GM21390 (cell line): ENCODE measurements around the gene NID2.

Experiments used
- ATAC-seq: cut with Tn5 transposase; IDR thresholded peaks from one replicate; pipeline ENCODE4 v1.9.1; 2021; ENCODE audit not compliant: unreplicated experiment

Gene NID2

DNA sequence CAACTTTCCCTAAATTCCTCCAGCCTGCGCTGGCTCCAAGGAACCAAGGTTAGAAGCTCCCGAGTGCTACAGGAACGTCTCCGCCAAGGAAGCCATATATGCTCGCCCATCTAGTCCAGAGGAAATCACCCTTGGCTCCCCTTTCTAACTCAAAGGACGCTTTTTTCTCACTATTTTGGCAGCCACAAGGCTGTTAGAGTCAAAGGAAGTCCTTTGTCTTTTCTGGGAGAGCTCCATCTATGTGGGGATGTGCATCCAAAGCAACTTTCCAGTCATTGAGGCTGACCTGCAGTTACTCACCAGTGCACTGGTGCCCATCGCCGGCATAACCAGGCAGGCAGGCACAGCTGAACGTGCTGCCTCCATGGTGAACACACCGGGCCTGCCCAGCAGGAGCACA, 42.0 kb downstream of the NID2 start:
- no peak for ATAC-seq

GRCh38 chr14:52026017-52026660, 42.7 kb downstream of the NID2 start:
- no peak for ATAC-seq

DNA sequence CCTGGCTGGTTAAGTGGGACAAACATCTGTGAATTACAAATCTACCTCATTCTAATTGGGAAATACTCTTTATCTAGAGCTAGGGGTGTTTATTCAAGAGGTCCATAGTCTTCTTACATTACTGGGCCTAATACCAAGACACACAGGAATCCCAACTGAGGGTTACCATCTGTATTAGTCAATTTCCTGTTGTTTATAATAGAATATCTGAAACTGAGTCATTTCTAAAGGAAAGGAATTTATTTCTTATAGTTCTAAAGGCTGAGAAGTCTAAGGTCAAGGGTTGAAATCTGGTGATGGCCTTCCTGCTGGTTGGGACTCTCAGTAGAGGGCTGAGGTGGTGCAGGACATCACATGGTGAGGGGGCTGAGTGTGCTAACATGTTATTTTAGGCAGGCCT, 43.5 kb downstream of the NID2 start:
- ATAC-seq: no peak

DNA sequence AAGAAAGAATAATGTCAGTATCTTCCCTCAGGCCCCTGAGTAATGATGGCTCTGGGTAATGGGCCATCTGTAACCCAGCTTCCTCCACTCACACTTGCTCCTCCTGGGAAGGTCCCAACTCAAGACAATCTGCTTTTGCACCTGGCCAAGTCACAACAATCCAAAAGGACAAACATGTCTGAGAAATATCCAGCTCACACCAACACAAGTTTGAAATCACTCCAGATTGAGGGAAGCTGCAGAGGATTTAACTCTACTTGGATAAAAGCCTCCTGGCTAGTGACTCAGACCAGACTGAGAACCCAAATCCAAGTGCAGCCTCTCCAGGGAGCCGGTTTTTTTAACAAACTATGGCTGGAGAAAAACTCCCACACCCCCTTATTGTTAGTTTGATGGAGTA, 45.3 kb downstream of the NID2 start:
- no peak for ATAC-seq

- ATAC-seq: peak; percentile 77
Observed at GRCh38 chr14:52021957-52022600, 46.8 kb downstream of the NID2 start.

GRCh38 chr14:52020866-52021717, 47.8 kb downstream of the NID2 start:
- ATAC-seq: no peak

- no peak for ATAC-seq
Observed at GRCh38 chr14:52020161-52020714, 48.6 kb downstream of the NID2 start.

- no peak for ATAC-seq
Observed at GRCh38 chr14:52018970-52019369, 49.9 kb downstream of the NID2 start.

DNA sequence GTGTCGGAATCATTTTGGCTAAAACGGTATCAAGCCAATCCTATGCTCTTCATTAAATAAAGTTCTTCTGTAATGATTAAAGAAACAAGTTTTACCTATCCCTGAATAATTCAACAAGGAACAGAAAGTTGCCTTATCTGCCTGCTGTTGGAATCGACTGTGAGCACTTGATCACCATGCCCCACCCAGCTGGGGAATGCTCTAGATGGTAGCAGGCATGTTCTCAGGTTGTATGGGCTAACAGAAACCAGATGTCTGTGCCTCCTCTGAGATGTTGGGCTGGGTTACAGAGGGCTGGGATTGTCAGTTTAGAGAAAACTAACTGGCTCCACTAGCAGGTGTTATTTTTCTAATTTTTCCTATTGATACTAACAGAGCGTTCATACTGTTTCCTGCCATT, 50.6 kb downstream of the NID2 start:
- ATAC-seq: no peak

GRCh38 chr14:52015411-52016030, 53.3 kb downstream of the NID2 start:
- ATAC-seq: no peak

DNA sequence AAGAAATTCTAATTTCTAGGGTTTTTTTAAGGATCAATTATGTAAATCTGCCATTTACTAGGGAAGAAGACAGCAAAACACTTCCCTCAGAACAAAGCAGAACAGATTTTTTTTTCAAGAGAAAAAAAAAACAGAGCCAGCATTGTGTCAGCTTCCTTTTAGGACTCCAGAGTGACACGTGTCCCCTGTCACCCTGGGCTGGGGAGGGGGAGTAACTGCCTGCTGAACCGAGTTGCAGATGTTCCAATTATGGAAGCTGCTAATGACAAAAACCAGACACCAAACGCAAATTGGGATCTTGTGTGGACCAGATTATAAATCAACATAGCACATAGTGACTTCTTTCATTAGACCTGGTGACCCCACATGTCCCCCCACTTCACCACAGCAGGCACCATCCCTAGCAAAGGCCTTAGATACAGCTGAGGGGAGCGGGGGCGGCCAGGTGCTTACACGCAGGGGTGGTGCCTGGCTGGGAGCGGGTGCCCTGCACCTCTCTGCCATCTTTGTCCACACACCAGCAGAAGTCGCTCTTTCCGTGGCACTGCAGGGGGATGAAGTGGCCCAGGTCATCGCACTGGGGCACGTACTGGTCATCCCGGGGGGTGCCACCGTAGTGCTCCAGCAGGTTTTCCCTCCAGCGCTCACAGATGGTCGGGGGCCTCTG, 54.1 kb downstream of the NID2 start:
- ATAC-seq: no peak

DNA sequence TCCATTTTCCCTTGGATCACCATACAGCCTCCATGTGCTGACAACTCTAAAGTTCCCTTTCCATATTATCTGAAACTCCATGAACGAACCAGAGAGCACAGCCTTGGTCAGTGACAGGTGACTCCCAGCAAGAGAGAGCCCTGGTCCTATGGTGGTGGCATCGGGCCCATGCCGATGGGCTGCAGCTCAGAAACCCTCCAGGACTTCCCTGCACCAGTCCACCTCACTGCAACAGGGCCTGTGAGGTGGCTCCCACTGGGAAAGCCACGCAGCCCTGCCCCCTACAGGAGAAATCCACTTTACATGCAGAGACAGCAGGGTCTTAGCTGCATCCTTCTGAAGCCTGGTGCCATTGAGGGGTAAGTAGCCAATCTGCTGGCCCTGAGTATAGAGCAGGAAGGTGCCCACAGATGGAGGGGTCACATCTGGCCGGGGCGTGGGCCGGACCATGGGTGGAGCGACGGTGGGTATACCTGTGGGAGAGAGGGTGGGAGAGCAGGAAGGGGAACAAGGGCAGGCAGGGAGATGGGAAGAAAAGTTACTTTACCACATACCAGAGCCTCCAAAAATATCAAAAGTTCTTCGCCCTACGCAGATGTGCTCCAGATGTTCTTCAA, 54.8 kb downstream of the NID2 start:
- no peak for ATAC-seq

- ATAC-seq: no peak
Observed at GRCh38 chr14:52012635-52013034, 56.2 kb downstream of the NID2 start.

DNA sequence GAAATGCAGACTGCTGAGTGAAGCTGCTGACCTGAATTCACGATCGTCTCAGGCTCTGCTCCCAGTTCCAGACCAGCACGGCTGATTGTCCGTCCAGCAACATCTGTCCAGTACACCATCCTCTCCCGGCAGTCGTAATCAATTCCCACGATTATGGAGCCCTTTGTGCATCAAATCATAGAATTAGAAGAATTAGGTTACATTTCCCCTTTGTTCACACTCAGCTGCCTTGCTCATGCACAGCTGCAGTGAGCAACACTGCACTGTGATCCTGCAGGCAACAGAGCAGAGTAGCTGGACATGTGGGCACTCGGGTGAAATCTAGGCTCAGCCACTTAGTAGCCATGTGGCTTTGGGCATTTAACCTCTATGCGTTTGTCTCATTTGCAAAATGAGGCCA, 57.3 kb downstream of the NID2 start:
- ATAC-seq: no peak

- no peak for ATAC-seq
Observed at GRCh38 chr14:52010173-52010693, 58.6 kb downstream of the NID2 start.

GRCh38 chr14:52008136-52008535, 60.7 kb downstream of the NID2 start:
- ATAC-seq: no peak

- no peak for ATAC-seq
Observed at GRCh38 chr14:52007637-52008036, 61.2 kb downstream of the NID2 start.

DNA sequence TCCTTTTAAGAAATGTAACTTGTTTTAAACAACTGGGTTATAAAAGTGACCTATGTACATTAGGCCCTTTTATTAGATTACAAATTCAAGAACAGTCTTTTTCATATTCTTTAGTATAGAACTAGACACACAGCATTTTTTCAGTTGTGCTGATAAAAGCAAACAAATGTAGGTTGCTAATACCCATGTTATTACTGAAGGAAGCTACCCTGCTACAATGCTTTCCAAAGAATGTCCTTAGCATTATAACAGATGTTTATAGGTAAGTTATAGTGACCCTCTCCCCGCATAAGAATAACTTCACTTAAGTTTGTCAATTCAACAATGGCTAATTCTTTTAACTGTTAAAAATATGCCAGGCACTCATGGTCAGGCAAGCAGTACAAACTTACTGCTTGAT, 61.6 kb downstream of the NID2 start:
- ATAC-seq: no peak

GRCh38 chr14:52006361-52006760, 62.5 kb downstream of the NID2 start:
- no peak for ATAC-seq

DNA sequence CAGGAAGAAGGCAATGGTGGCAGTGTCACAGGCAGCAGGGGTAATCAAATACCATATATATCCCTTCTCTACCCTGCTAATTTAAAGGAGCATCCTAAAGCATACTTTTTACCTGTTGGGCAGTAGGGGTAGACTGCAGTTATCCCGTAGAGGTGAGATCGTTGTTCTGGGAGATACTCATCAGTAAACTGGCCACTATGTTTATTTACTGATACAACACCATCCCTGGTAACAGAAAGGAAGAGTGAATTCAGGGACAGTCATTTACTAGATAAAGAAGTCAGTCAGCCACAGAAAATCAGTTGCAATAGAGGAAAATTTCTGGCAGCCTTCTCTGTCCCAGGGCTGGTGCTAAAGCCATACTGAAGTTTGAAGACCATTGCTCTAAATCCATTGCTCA, 63.2 kb downstream of the NID2 start:
- no peak for ATAC-seq
